GM19023 (cell line): ENCODE measurements around the gene MTMR4.
"Not testable (repeated sequence)": the region's sequence is repeated elsewhere in the genome, so short reads cannot be mapped to it uniquely, and the experiment has no call there.

Experiments used
- ATAC-seq: cut with Tn5 transposase; IDR thresholded peaks from one replicate; pipeline ENCODE4 v1.9.1; 2021; ENCODE audit warnings: mild to moderate bottlenecking, moderate library complexity; ENCODE audit not compliant: unreplicated experiment

MTMR4 gene

GRCh38 chr17:58527306-58527705 is 12.9 kb upstream of the MTMR4 start:
- ATAC-seq = no peak

GRCh38 chr17:58525239-58525638 is 10.8 kb upstream of the MTMR4 start:
- no peak for ATAC-seq

DNA sequence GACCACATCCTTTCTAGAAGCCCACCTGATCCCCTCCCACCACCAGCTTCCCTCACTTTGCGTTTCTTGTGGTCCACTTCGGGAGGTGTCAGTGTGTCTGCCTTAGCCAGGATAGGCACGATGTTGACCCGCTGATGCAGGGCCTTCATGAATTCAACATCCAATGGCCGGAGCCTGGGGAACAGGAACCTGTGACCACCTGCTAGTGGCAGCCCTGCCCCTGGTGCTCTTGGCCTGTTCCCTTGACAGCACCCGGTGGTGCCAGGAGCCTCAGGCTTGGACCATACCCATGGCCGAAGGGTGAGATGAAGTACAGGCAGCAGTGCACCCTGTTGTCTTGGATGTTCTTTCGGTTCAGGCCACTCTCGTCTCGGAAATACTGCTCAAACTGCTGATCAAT is 7.2 kb upstream of the MTMR4 start:
- ATAC-seq = no peak

DNA sequence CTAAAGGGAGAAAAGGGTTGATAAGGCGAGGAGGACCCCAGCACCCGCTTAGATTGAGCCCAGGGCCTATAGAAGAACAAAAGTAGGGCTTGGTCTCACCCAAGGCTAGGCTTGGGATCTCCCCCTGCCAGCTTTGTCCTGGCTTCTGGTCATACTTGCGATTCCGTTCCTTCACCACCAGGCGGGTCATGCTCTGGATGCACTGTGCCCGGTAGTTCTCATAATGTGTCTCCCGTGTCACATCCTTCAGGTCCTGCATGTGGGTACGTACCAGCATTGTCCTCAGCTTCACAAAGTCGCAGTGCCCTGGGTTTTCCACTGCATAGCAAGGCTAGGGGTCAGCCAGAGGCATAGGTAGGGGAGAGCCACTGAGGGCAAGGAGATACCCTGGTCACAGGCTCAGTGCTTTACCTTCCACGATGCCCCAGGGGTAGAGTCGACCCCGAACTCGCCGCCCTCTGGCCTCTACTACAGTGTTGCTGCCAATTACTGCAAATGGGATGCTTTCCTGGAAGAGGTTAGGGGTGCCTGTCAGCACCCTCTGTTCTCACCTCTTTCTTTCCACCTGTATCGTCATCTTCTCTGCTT is 6.5 kb upstream of the MTMR4 start:
- ATAC-seq = no peak

DNA sequence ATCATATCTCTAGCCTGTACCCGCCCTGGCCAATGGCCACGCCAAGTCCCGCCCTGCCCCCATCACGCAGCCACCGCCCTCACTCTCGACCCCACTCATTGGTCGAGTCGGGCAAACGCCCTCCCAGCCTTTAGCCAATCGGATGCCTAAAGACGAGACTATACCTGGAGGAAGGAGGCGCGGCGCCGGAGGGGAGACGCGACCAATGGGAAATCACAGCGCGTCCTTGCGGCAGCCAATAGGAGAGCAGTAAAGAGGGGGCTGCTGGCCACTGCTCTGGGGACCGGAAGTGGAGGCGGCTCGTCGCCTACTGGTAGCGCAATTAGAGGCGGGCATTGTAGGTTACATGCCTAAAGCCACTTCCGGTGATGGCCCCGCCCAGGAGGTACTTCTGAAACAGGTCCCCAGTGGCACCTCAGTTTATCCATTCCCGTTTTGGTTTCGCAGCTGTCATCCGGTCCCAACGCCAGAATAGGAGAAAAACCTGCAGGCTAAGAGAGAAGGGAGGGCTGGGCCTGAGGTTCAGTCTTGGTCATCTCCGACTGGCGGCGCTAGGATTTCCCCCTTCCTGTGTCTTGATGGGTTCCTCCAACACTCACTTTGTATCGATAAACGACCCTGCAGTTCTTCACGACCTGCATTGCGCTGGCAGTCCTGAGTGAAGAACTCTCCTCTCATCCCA is 3.6 kb upstream of the MTMR4 start:
- ATAC-seq = peak; percentile 81

- ATAC-seq = no peak
Observed at GRCh38 chr17:58517378-58517927, 3.0 kb upstream of the MTMR4 start.

- no peak for ATAC-seq
Observed at GRCh38 chr17:58516644-58517377, 2.4 kb upstream of the MTMR4 start.

DNA sequence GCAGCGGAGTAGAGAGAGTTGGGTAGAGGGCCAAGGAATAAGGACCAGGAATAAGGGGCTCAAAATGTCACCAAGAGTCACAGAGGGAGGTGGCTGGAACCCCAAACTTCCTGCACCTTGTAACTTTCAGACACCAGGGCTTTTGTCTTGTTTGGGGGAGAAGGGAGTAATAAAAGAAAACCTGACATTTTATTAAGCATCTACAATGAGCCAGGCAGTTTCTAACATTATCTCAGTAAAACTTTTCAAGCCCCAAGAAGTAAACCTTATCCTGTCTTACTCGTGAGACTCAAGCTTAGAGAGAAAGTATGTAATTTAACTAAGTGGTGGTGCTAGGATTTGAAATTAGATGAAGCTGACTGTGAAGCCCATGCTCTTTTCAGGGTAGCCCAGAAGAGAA is 848 bp upstream of the MTMR4 start:
- ATAC-seq = no peak

- no peak for ATAC-seq
Observed at GRCh38 chr17:58514770-58515157, 326 bp upstream of the MTMR4 start.

- ATAC-seq = no peak
Observed at GRCh38 chr17:58513267-58513964, 1.0 kb downstream of the MTMR4 start.

DNA sequence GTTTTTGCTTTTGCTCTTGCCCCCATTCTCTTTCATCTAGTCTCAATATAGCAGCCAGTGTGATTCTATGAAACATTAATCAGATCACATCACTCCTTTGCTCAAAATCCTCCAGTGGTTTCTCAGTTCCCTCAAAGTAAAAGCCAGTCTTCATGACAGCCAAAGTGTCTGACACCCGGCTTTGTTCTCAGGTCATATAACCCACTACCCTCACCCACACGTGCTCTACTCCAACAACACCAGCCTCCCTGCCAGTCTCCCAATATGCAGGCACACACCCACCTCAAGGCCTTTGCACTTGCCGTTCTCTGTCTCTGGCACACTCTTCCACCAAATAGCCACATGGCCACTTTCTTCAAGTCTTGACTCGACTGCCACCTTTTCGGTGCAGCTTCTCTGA is 4.4 kb downstream of the MTMR4 start:
- no peak for ATAC-seq

- no peak for ATAC-seq
Observed at GRCh38 chr17:58508341-58509067, 5.9 kb downstream of the MTMR4 start.

DNA sequence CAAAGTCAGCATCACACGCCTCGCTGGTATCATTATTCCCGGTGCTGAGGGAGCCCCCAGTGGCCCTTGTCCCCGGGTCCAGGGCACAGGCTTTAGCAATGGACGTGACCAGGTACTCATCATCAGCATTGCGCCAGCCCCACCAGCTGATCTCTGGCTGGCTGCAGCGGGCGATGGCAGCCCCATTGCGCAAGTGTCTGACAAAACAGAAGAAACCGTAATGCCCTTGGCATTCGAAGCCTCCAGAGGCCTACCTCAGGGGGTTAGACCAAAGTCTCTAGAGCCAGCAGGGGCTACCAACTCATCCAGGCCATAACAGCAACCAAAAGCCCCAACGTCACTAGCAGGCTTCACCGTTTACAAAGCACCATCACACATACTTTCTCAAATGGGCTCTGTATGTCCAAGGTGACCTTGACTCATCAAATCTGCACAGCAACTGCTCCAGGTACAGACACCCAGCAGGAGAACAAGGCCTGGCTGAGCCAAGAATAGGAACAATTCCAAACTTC is 7.3 kb downstream of the MTMR4 start:
- no peak for ATAC-seq

GRCh38 chr17:58506354-58507080 is 7.9 kb downstream of the MTMR4 start:
- no peak for ATAC-seq

DNA sequence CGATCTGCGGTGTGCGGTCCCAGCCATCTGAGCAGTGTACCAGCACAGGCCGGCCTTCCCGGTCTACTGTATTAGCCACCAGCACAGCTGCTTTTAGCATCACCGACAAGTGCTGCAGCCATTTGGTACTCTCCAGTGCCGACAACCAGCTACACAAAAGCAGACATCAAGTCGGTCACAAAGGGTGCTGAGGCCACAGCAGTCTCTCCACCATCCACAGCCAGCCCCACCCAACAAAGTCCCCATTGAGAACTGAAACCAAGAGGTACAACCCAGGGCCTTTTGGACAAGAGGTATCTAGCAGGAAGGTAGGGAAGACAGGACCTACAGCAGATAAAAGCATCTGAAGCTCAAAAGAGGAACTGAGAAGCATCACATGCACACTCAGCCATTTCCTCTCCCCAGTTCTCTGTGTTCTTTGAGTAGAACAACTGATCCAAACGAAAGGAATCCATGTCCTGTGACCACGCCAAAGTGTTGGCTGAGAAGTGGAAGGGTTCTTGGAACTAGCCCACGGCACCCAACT is 9.5 kb downstream of the MTMR4 start:
- ATAC-seq = peak; percentile 86

- ATAC-seq = no peak
Observed at GRCh38 chr17:58503866-58504265, 10.6 kb downstream of the MTMR4 start.

DNA sequence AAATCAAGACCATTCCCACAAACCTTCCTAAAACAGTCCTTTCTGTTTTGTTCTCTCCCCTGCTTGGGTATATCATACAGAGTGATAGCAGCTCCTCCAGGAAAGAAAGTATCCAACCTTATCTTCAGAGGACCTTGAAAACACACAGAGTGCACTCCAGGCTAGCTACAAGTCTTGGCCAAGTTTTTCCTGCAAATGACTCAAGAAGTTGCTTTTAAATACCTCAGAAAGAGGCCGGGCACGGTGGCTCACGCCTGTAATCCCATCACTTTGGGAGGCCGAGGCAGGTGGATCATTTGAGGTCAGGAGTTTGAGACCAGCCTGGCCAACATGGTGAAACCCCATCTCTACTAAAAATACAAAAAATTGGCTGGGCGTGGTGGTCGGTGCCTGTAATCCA is 11.3 kb downstream of the MTMR4 start:
- ATAC-seq = not testable (repeated sequence)

GRCh38 chr17:58501451-58501850 is 13.0 kb downstream of the MTMR4 start:
- ATAC-seq = no peak

DNA sequence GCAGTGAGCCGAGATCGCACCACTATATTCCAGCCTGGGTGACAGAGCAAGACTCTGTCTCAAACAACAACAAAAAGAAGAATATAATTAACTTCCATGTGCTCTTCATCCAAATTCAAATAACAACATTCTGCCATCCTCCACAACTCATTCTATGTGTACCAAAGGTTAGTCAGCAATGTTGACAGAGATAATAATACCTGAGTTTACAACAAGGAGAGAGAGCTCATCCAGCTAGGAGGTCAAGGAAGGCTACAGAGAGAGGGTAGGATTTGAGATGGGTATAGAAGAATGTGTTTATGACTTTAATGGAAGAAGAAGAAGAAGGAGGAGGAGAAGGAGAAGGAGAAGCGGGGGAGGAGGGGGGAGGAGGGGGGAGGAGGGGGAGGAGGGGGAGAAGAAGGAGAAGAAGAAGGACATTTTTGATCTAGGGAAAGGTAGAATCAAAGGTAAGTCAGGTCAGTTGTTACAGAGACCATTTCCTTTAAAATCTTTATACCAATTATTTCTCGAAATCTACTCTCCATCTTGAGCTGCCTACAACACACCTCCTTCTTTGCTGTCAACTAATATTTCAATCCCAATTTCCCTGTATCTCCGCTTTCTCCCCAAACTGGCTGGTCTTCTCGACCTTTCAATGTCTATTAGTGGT is 16.1 kb downstream of the MTMR4 start:
- ATAC-seq = no peak
